T-cell (primary cell): Measurements from ENCODE around the gene STK25. TPM values are rescaled to one million over a fixed set of nuclear protein-coding genes. Genes with fewer than 3 reads are reported as not detected.

ENCODE experiments used
- ATAC-seq, 4 experiments: fragments of 200-7000 bp in 3 of 4; fragments of 150-1000 bp in 1 of 4; cut with Tn5 transposase; replicated peaks in 1 of 4; 1 replicate in 3 of 4; 2 replicates in 1 of 4; pipeline ENCODE4 v1.10.0; 2021; ENCODE audit warnings: moderate library complexity in 3 of 4, mild to moderate bottlenecking in 2 of 4, moderate number of reproducible peaks in 1 of 4
- CTCF ChIA-PET, 2 donors: fragments of 300-600 bp; sonication (Branson Sonifier 250); formaldehyde crosslinking; loops; one replicate each; lab custom pipeline; 2022; ENCODE audit warnings: antibody characterized with exemption in 2 of 2; lab: Charles Lee
- POLR2A ChIA-PET, 2 donors: fragments of 300-600 bp; sonication (Branson Sonifier 250); formaldehyde crosslinking; loops; one replicate each; lab custom pipeline; 2022; ENCODE audit warnings: antibody characterized with exemption in 2 of 2; lab: Charles Lee
- DNase-seq, 35 experiments: peaks; one replicate each; pipeline versions ENCODE4 v3.0.0 to v3.0.0-alpha.2; 2013 to 2023
- H3K27ac ChIP-seq: one replicate; pipeline ENCODE4 v1.5.1; 2013; ENCODE audit warnings: low read length
- H3K27me3 ChIP-seq, 2 experiments: replicated peaks in 1 of 2; 1 replicate in 1 of 2; 2 replicates in 1 of 2; pipeline versions ENCODE4 v1.6.1 to v1.7.0; 2013; ENCODE audit warnings: low read length in 1 of 2, mixed read lengths in 1 of 2; ENCODE audit not compliant: control insufficient read depth in 2 of 2, insufficient read depth in 2 of 2; ENCODE audit errors: extremely low read depth in 1 of 2
- H3K36me3 ChIP-seq, 2 donors: 1 replicate in 1 of 2; 2 replicates in 1 of 2; pipeline versions ENCODE4 v1.6.1 to v1.7.0; 2013; ENCODE audit warnings: low read length in 1 of 2; ENCODE audit not compliant: control insufficient read depth in 2 of 2, insufficient read depth in 1 of 2; ENCODE audit errors: extremely low read depth in 1 of 2
- H3K4me1 ChIP-seq, 2 experiments: 1 replicate in 1 of 2; 2 replicates in 1 of 2; pipeline versions ENCODE4 v1.6.1 to v1.7.0; 2013; ENCODE audit warnings: low read length in 2 of 2, mixed read lengths in 1 of 2; ENCODE audit not compliant: insufficient read depth in 2 of 2, control insufficient read depth in 1 of 2; ENCODE audit errors: extremely low read depth in 1 of 2
- H3K4me3 ChIP-seq, 2 donors: 1 replicate in 1 of 2; 2 replicates in 1 of 2; pipeline versions ENCODE4 v1.5.1 to v1.7.0; 2013; ENCODE audit warnings: mild to moderate bottlenecking in 2 of 2, low read length in 1 of 2, moderate library complexity in 1 of 2; ENCODE audit not compliant: control insufficient read depth in 1 of 2; ENCODE audit errors: extremely low read depth in 1 of 2
- H3K9me3 ChIP-seq: 2 replicates; pipeline ENCODE4 v1.7.0; 2013
- H3K27ac Mint-ChIP-seq, 2 donors: one replicate each; pipeline ENCODE4 v1.8.0; 2020 to 2021; ENCODE audit warnings: mild to moderate bottlenecking in 2 of 2, mixed read lengths in 2 of 2
- H3K27me3 Mint-ChIP-seq, 2 donors: one replicate each; pipeline ENCODE4 v1.8.0; 2021 to 2022; ENCODE audit warnings: mixed read lengths in 2 of 2
- H3K36me3 Mint-ChIP-seq: one replicate; pipeline ENCODE4 v1.8.0; 2021; ENCODE audit warnings: mixed read lengths
- H3K4me1 Mint-ChIP-seq, 3 donors: one replicate each; pipeline ENCODE4 v1.8.0; 2020 to 2022; ENCODE audit warnings: mixed read lengths in 3 of 3, mild to moderate bottlenecking in 1 of 3
- H3K4me3 Mint-ChIP-seq, 3 donors: one replicate each; pipeline ENCODE4 v1.8.0; 2020 to 2022; ENCODE audit warnings: mild to moderate bottlenecking in 3 of 3, mixed read lengths in 3 of 3, moderate library complexity in 3 of 3
- H3K9me3 Mint-ChIP-seq, 3 donors: one replicate each; pipeline ENCODE4 v1.8.0; 2020 to 2022; ENCODE audit warnings: mixed read lengths in 3 of 3
- WGBS: methylation state at CpG from one replicate; pipeline ENCODE4 v1.1.5; 2013; ENCODE audit warnings: missing lambda C conversion rate; ENCODE audit not compliant: insufficient coverage; 5-methylcytosine and 5-hydroxymethylcytosine counted together
- total RNA-seq, 35 experiments: library from RNA in 6 of 35; stranded (reverse) in 6 of 35; fragments of 120-200 nt in 1 of 35; gene quantifications; one replicate each; pipeline versions ENCODE4 v1.2.1 to v1.2.4 and lab custom pipeline; 2013 to 2026

Gene STK25
- total RNA-seq, 5 donors from 2014 or later (not counting 1 experiment from before 2014, with no cell fraction given): 113 to 199 (median 193) TPM

GRCh38 chr2:241551998-241552737 lies 43.8 kb upstream of the STK25 start:
- DNase-seq (no peak), ATAC-seq (no peak)
- Mint-ChIP-seq H3K4me3 (no peak overlapping the region), H3K27ac (no peak overlapping the region), H3K36me3 (no peaks in the 10 kb centered on the region), H3K27me3 (peaks cover 24 to 50% of the 10 kb centered on the region in 2 donors), H3K9me3 (peaks cover 0 to 6% (median 4%) of the 10 kb centered on the region in 3 donors), H3K4me1 (peaks cover 4 to 6% (median 5%) of the 10 kb centered on the region in 3 donors)
- Histone ChIP-seq H3K27me3 (peaks cover 0 to 74% of the 10 kb centered on the region in 2 experiments), H3K9me3 (no peaks in the 10 kb centered on the region), H3K4me3 (no peak overlapping the region), H3K36me3 (no peaks in the 10 kb centered on the region), H3K4me1 (peaks cover 0 to 5% of the 10 kb centered on the region in 2 experiments), H3K27ac (no peak overlapping the region)
- ChIA-PET CTCF (interaction anchor here in 1 of 2 donors (0.5 kb wide), 1 partner anchor 175 kb away, joined by 3 read pairs; no protein-coding TSS in a partner anchor), POLR2A (no interaction called here)
- WGBS: 84% methylated on average over 33 of the region's 33 CpGs

- ATAC-seq (no peak), DNase-seq (no peak)
- Histone ChIP-seq H3K36me3 (no peaks in the 10 kb centered on the region), H3K4me1 (peaks cover 0 to 5% of the 10 kb centered on the region in 2 experiments), H3K9me3 (no peaks in the 10 kb centered on the region), H3K27me3 (peaks cover 0 to 78% of the 10 kb centered on the region in 2 experiments), H3K27ac (no peak overlapping the region), H3K4me3 (no peak overlapping the region)
- Mint-ChIP-seq H3K36me3 (no peaks in the 10 kb centered on the region), H3K27me3 (peaks cover 19 to 48% of the 10 kb centered on the region in 2 donors), H3K4me1 (peaks cover 4 to 6% (median 5%) of the 10 kb centered on the region in 3 donors), H3K4me3 (no peak overlapping the region), H3K27ac (no peak overlapping the region), H3K9me3 (peaks cover 0 to under 1% (median under 1%) of the 10 kb centered on the region in 3 donors)
- ChIA-PET CTCF (interaction anchor here in 1 of 2 donors (0.5 kb wide), 1 partner anchor 175 kb away, joined by 3 read pairs; no protein-coding TSS in a partner anchor), POLR2A (no interaction called here)
- WGBS: 51% methylated on average over 6 of the region's 12 CpGs
Measured at GRCh38 chr2:241551599-241551997, 43.2 kb upstream of the STK25 start.

GRCh38 chr2:241550616-241551580 lies 42.5 kb upstream of the STK25 start:
- Mint-ChIP-seq H3K4me3 (no peak overlapping the region), H3K27ac (no peak overlapping the region), H3K36me3 (no peaks in the 10 kb centered on the region), H3K9me3 (no peaks in the 10 kb centered on the region), H3K27me3 (peaks cover 18 to 46% of the 10 kb centered on the region in 2 donors), H3K4me1 (peaks cover 4 to 6% (median 4%) of the 10 kb centered on the region in 3 donors)
- Histone ChIP-seq H3K27ac (no peak overlapping the region), H3K36me3 (no peaks in the 10 kb centered on the region), H3K4me3 (no peak overlapping the region), H3K27me3 (peaks cover 2 to 79% of the 10 kb centered on the region in 2 experiments), H3K4me1 (peaks cover 0 to 4% of the 10 kb centered on the region in 2 experiments), H3K9me3 (no peaks in the 10 kb centered on the region)
- no peak for DNase-seq
- ChIA-PET CTCF (no interaction called here), POLR2A (no interaction called here)
- no peak for ATAC-seq
- WGBS: 60% methylated on average over 8 of the region's 21 CpGs

- peaks cover 7 to 84% of the 10 kb centered on the region in 2 experiments for H3K27me3 ChIP-seq
- no peak overlapping the region for H3K4me3 ChIP-seq
- WGBS: no CpG with 5 or more reads among the region's 3 CpGs
- Mint-ChIP-seq H3K4me3 (no peak overlapping the region), H3K27ac (no peak overlapping the region), H3K4me1 (no peaks in the 10 kb centered on the region), H3K27me3 (peaks cover 18 to 37% of the 10 kb centered on the region in 2 donors), H3K9me3 (no peaks in the 10 kb centered on the region), H3K36me3 (no peaks in the 10 kb centered on the region)
- ChIA-PET CTCF (no interaction called here), POLR2A (no interaction called here)
- ATAC-seq: no peak
- H3K27ac ChIP-seq: no peak overlapping the region
- H3K4me1 ChIP-seq: no peaks in the 10 kb centered on the region
- no peaks in the 10 kb centered on the region for H3K9me3 ChIP-seq
- no peaks in the 10 kb centered on the region for H3K36me3 ChIP-seq
- no peak for DNase-seq
Measured at GRCh38 chr2:241548451-241548835, 40.1 kb upstream of the STK25 start.

GRCh38 chr2:241547781-241548450 lies 39.5 kb upstream of the STK25 start:
- Mint-ChIP-seq H3K27me3 (peaks cover 18 to 40% of the 10 kb centered on the region in 2 donors), H3K9me3 (no peaks in the 10 kb centered on the region), H3K4me1 (no peaks in the 10 kb centered on the region), H3K27ac (no peak overlapping the region), H3K4me3 (no peak overlapping the region), H3K36me3 (no peaks in the 10 kb centered on the region)
- ChIA-PET CTCF (no interaction called here), POLR2A (interaction anchor here in 1 of 2 donors (0.6 kb wide), 1 partner anchor 247 kb away, joined by 5 read pairs; no protein-coding TSS in a partner anchor)
- peaks cover 8 to 84% of the 10 kb centered on the region in 2 experiments for H3K27me3 ChIP-seq
- no peak overlapping the region for H3K4me3 ChIP-seq
- ATAC-seq (no peak), DNase-seq (no peak)
- H3K27ac ChIP-seq: no peak overlapping the region
- H3K4me1 ChIP-seq: no peaks in the 10 kb centered on the region
- H3K9me3 ChIP-seq: no peaks in the 10 kb centered on the region
- H3K36me3 ChIP-seq: no peaks in the 10 kb centered on the region
- 92% methylated on average over 10 of the region's 16 CpGs for WGBS
